Aorta (tissue), 4 donors: Measurements from ENCODE around the gene DLX6. TPM values are rescaled to one million over a fixed set of nuclear protein-coding genes. Genes with fewer than 3 reads are reported as not detected.

Experiments used
- polyA plus RNA-seq, 2 donors: library from polyadenylated mRNA; stranded (reverse); fragments of 200-250 nt; gene quantifications; one replicate each; pipeline ENCODE4 v1.2.3, GENCODE V29; 2013
- total RNA-seq, 2 donors: library from RNA; stranded (reverse); fragmentation: NEBNext Ultra II Directional; extraction: Animal tissue kit (Norgen Biotek cat#: 25700); gene quantifications; one replicate each; pipeline ENCODE4 v1.2.1, GENCODE V29; 2021
- donor health status: healthy with polysubstance abuse.
- donor health status: Bipolar disorder and iron deficiency.
- donor health status: DM: no; HTN: no; CAD: no.
- donor health status: DM: yes; HTN: yes; CAD: no.

Gene DLX6
- total and polyA plus RNA-seq, 4 donors: 0.13 to 0.27 (median 0.19) TPM; not detected in 1

Other genes with a start within 250 kb of the DLX6 start
- gene DLX5, start 19.3 kb downstream of the DLX6 start, total RNA-seq: 1 to 10 TPM; 1.1 to 1.4 TPM
- gene DLX5, start 19.3 kb downstream of the DLX6 start, polyA plus RNA-seq: not detected
- gene SDHAF3, start 112.1 kb downstream of the DLX6 start, total RNA-seq: 1 to 10 TPM; 6.5 to 7.8 TPM
- 10 to 100 TPM in 1 of 2 donors, 1 to 10 TPM in 1; 8.2 to 11.1 TPM for gene SDHAF3, start 112.1 kb downstream of the DLX6 start, polyA plus RNA-seq